WTC11 (cell line): ENCODE measurements around the gene SLC25A20. TPM values are rescaled to one million over a fixed set of nuclear protein-coding genes. Genes with fewer than 3 reads are reported as not detected.
"Not testable (repeated sequence)": the region's sequence is repeated elsewhere in the genome, so short reads cannot be mapped to it uniquely, and the experiment has no call there.

Experiments
- ATAC-seq: fragments of 200-7000 bp; cut with Tn5 transposase; 2 replicates; pipeline ENCODE4 v1.10.0; 2021; ENCODE audit warnings: mild to moderate bottlenecking, moderate library complexity
- CTCF ChIA-PET: fragments of 300-600 bp; sonication (Branson Sonifier 250); formaldehyde crosslinking; loops from one replicate; lab custom pipeline; 2021; ENCODE audit warnings: antibody characterized with exemption; lab: Charles Lee
- POLR2A ChIA-PET: fragments of 350-600 bp; sonication (Branson Sonifier 250); formaldehyde crosslinking; loops from one replicate; lab custom pipeline; 2021; ENCODE audit warnings: antibody characterized with exemption; lab: Charles Lee
- DNase-seq: peaks from one replicate; pipeline ENCODE4 v3.0.0; 2021; ENCODE audit warnings: low spot score
- H3K27ac Mint-ChIP-seq: 2 replicates; pipeline ENCODE4 v1.8.0; 2021; ENCODE audit warnings: mixed read lengths
- H3K27me3 Mint-ChIP-seq: 2 replicates; pipeline ENCODE4 v1.8.0; 2021; ENCODE audit warnings: low read depth, mild to moderate bottlenecking, moderate library complexity, mixed read lengths
- H3K36me3 Mint-ChIP-seq: 2 replicates; pipeline ENCODE4 v1.8.0; 2021; ENCODE audit warnings: mixed read lengths
- H3K4me1 Mint-ChIP-seq: 2 replicates; pipeline ENCODE4 v1.8.0; 2022; ENCODE audit warnings: mixed read lengths
- H3K4me3 Mint-ChIP-seq: 2 replicates; pipeline ENCODE4 v1.8.0; 2021; ENCODE audit warnings: mild to moderate bottlenecking, moderate library complexity, mixed read lengths
- H3K9me3 Mint-ChIP-seq: 2 replicates; pipeline ENCODE4 v1.8.0; 2021; ENCODE audit warnings: mixed read lengths
- CREB1 ChIP-seq: sonication (generic); formaldehyde crosslinking; IDR thresholded peaks from 2 replicates; pipeline ENCODE4 v1.8.0; 2023; ENCODE audit warnings: mild to moderate bottlenecking, missing genetic modification reagents
- ELF4 ChIP-seq: sonication (generic); formaldehyde crosslinking; IDR thresholded peaks from 2 replicates; pipeline ENCODE4 v1.8.1; 2022; ENCODE audit warnings: low read depth, mild to moderate bottlenecking, moderate library complexity, missing genetic modification reagents
- GRHL2 ChIP-seq: fragments of 250-450 bp; sonication (Bioruptor Pico); IDR thresholded peaks from 2 replicates; pipeline ENCODE4 v1.8.0; 2022; ENCODE audit warnings: mild to moderate bottlenecking, moderate library complexity; ENCODE audit not compliant: insufficient replicate concordance, severe bottlenecking
- GTF2I ChIP-seq: fragments of 250-450 bp; sonication (Bioruptor Pico); conservative IDR thresholded peaks from 2 replicates; pipeline ENCODE4 v1.4.0; 2021; ENCODE audit warnings: mild to moderate bottlenecking
- IRF2 ChIP-seq: sonication (generic); formaldehyde crosslinking; IDR thresholded peaks from 2 replicates; pipeline ENCODE4 v1.8.0; 2022; ENCODE audit warnings: low read depth, missing genetic modification reagents, borderline replicate concordance
- KAT7 ChIP-seq: sonication (generic); formaldehyde crosslinking; IDR thresholded peaks from 2 replicates; pipeline ENCODE4 v1.8.1; 2023; ENCODE audit warnings: missing genetic modification reagents, mild to moderate bottlenecking, borderline replicate concordance
- SOX15 ChIP-seq: fragments of 250-450 bp; sonication (Bioruptor Pico); IDR thresholded peaks from 2 replicates; pipeline ENCODE4 v1.9.0; 2021; ENCODE audit warnings: mild to moderate bottlenecking
- SP1 ChIP-seq: sonication (generic); formaldehyde crosslinking; conservative IDR thresholded peaks from 2 replicates; pipeline ENCODE4 v1.8.1; 2022; ENCODE audit warnings: missing genetic modification reagents
- ZNF138 ChIP-seq: sonication (generic); formaldehyde crosslinking; conservative IDR thresholded peaks from 2 replicates; pipeline ENCODE4 v1.8.1; 2022; ENCODE audit warnings: mild to moderate bottlenecking, moderate library complexity, missing genetic modification reagents
- ZNF232 ChIP-seq: sonication (generic); formaldehyde crosslinking; IDR thresholded peaks from 2 replicates; pipeline ENCODE4 v1.8.0; 2022; ENCODE audit warnings: mild to moderate bottlenecking, missing genetic modification reagents
- ZNF416 ChIP-seq: fragments of 250-450 bp; sonication (Bioruptor Pico); IDR thresholded peaks from 2 replicates; pipeline ENCODE4 v1.9.0; 2021; ENCODE audit warnings: mild to moderate bottlenecking, inconsistent platforms
- ZNF423 ChIP-seq: fragments of 250-450 bp; sonication (Bioruptor Pico); IDR thresholded peaks from 2 replicates; pipeline ENCODE4 v2.1.2; 2022; ENCODE audit warnings: mild to moderate bottlenecking, moderate library complexity
- ZNF671 ChIP-seq: fragments of 250-450 bp; sonication (Bioruptor Pico); IDR thresholded peaks from 2 replicates; pipeline ENCODE4 v1.8.0; 2021; ENCODE audit warnings: mild to moderate bottlenecking
- total RNA-seq: library from RNA; stranded (reverse); gene quantifications from 3 replicates; pipeline ENCODE4 v1.2.3, GENCODE V29; 2021
- TF ChIP-seq, protein P1 (sequence below): sonication (generic); formaldehyde crosslinking; IDR thresholded peaks from 2 replicates; pipeline ENCODE4 v1.8.0; 2022; ENCODE audit warnings: mild to moderate bottlenecking, missing genetic modification reagents
- TF ChIP-seq, protein P2 (sequence below): sonication (generic); formaldehyde crosslinking; IDR thresholded peaks from 2 replicates; pipeline ENCODE4 v1.8.1; 2023; ENCODE audit warnings: mild to moderate bottlenecking, moderate library complexity, missing genetic modification reagents
- TF ChIP-seq, protein P3 (sequence below): sonication (generic); formaldehyde crosslinking; IDR thresholded peaks from 2 replicates; pipeline ENCODE4 v1.8.1; 2023; ENCODE audit warnings: mild to moderate bottlenecking, missing genetic modification reagents, borderline replicate concordance
- TF ChIP-seq, protein P4 (sequence below): fragments of 250-450 bp; sonication (Bioruptor Pico); IDR thresholded peaks from 2 replicates; pipeline ENCODE4 v1.9.0; 2021; ENCODE audit warnings: mild to moderate bottlenecking
- TF ChIP-seq, protein P5 (sequence below): sonication (generic); formaldehyde crosslinking; IDR thresholded peaks from 2 replicates; pipeline ENCODE4 v1.8.0; 2022; ENCODE audit warnings: mild to moderate bottlenecking, missing genetic modification reagents
- TF ChIP-seq, protein P6 (sequence below): fragments of 200-600 bp; IDR thresholded peaks from 2 replicates; pipeline ENCODE4 v1.8.0; 2022; ENCODE audit warnings: antibody characterized with exemption

The SLC25A20 gene
- total RNA-seq, 1 experiment from 2014 or later, result 4.9 TPM

DNA sequence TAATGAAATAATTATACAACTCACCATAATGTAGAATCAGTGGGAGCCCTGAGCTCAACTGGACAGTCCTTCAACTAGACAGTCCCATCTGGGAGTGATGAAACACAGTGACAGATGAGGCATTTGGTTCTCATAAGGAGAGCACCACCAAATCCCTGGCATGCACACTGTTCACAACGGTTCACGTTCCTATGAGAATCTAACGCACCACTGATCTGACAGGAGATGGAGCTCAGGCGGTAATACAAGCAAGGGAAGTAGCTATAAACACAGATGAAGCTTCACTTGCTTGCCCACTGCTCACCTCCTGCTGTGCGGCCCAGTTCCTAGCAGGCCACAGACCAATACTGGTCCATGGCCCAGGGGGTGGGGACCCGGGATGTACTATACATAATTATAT lies 68.0 kb downstream of the SLC25A20 start (continued):
- TF ChIP-seq, protein P1, sequence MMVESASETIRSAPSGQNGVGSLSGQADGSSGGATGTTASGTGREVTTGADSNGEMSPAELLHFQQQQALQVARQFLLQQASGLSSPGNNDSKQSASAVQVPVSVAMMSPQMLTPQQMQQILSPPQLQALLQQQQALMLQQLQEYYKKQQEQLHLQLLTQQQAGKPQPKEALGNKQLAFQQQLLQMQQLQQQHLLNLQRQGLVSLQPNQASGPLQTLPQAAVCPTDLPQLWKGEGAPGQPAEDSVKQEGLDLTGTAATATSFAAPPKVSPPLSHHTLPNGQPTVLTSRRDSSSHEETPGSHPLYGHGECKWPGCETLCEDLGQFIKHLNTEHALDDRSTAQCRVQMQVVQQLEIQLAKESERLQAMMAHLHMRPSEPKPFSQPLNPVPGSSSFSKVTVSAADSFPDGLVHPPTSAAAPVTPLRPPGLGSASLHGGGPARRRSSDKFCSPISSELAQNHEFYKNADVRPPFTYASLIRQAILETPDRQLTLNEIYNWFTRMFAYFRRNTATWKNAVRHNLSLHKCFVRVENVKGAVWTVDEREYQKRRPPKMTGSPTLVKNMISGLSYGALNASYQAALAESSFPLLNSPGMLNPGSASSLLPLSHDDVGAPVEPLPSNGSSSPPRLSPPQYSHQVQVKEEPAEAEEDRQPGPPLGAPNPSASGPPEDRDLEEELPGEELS, result no peak
- TF ChIP-seq GTF2I (CRISPR knock-in tag), result no peak
- TF ChIP-seq, protein P2, sequence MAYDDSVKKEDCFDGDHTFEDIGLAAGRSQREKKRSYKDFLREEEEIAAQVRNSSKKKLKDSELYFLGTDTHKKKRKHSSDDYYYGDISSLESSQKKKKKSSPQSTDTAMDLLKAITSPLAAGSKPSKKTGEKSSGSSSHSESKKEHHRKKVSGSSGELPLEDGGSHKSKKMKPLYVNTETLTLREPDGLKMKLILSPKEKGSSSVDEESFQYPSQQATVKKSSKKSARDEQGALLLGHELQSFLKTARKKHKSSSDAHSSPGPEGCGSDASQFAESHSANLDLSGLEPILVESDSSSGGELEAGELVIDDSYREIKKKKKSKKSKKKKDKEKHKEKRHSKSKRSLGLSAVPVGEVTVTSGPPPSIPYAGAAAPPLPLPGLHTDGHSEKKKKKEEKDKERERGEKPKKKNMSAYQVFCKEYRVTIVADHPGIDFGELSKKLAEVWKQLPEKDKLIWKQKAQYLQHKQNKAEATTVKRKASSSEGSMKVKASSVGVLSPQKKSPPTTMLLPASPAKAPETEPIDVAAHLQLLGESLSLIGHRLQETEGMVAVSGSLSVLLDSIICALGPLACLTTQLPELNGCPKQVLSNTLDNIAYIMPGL (CRISPR knock-in tag), result no peak
- TF ChIP-seq ZNF423 (CRISPR knock-in tag), result no peak
- no peak for TF ChIP-seq IRF2 (CRISPR knock-in tag)
- TF ChIP-seq ZNF671, result no peak

DNA sequence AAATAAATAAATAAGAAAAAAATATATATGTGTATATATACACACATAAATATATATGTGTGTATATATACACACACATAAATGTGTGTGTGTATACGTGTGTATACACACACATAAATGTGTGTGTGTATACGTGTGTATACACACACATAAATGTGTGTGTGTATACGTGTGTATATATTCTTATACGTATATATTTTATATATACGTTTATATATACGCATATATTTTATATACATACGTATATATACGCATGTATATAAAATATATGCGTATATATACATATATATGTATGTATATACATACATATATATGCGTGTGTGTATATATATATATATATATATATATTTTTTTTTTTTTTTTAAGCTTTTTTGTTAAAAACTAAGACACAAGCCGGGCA lies 69.2 kb downstream of the SLC25A20 start:
- H3K4me3 Mint-ChIP-seq, POLR2A ChIA-PET, H3K9me3 Mint-ChIP-seq, H3K27ac Mint-ChIP-seq, DNase-seq, H3K27me3 Mint-ChIP-seq, H3K36me3 Mint-ChIP-seq, H3K4me1 Mint-ChIP-seq, ATAC-seq: not testable (repeated sequence)
- CTCF ChIA-PET, result interaction anchor here (1.0 kb wide), 1 partner anchor 90 kb away, joined by 3 read pairs; no protein-coding TSS in a partner anchor

DNA sequence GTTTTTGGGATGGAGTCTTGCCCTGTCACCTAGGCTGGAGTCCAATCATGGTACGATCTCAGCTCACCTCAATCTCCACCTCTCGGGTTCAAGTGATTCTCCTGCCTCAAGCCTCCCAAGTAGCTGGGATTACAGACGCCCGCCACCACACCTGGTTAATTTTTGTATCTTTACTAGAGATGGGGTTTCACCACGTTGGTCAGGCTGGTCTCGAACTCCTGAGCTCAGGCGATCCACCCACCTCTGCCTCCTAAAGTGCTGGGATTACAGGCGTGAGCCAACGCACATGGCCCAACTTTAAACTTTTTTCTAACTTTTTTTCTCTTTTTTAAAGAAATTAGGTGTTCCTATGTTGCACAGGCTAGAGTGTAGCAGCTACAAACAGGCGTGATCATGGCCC lies 70.8 kb downstream of the SLC25A20 start:
- H3K27me3 Mint-ChIP-seq, H3K4me3 Mint-ChIP-seq, H3K27ac Mint-ChIP-seq, ATAC-seq, H3K4me1 Mint-ChIP-seq, H3K9me3 Mint-ChIP-seq, H3K36me3 Mint-ChIP-seq, POLR2A ChIA-PET, DNase-seq: not testable (repeated sequence)
- CTCF ChIA-PET, result interaction anchor here (0.6 to 1.1 kb wide), 3 partner anchors 104 to 192 kb away, joined by 3 to 5 read pairs (median 4); no protein-coding TSS in a partner anchor

DNA sequence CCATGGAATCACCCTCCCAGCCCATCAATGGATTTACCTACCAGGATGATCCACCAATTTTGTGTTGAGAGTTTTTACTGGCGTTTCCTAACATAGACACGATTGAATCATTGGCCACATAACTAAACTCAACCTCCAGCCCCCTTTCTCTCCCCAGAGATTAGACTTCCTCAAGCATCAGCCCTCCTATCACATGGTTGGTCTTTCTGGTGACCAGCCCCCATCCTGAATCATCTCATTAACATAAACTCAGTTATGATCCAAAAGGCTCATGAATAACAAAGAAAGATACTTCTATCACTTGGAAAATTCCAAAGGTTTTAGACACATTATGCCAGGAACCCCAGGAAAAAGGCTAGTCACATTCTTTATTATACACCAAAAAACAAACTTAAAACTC lies 72.2 kb downstream of the SLC25A20 start:
- ATAC-seq, result no peak
- POLR2A ChIA-PET, result no interaction called here
- Mint-ChIP-seq H3K36me3 (no peaks in the 10 kb centered on the region), H3K9me3 (no peaks in the 10 kb centered on the region), H3K27me3 (no peaks in the 10 kb centered on the region), H3K4me1 (0 out of 2 replicates have a peak, but pooled peaks cover 4% of the 10 kb centered on the region), H3K27ac (no peak overlapping the region), H3K4me3 (no peak overlapping the region)
- DNase-seq, result no peak
- CTCF ChIA-PET, result no interaction called here
- TF ChIP-seq ZNF671, result no peak
- TF ChIP-seq KAT7 (CRISPR knock-in tag), result no peak
- TF ChIP-seq ZNF138, result no peak
- TF ChIP-seq, protein P3, sequence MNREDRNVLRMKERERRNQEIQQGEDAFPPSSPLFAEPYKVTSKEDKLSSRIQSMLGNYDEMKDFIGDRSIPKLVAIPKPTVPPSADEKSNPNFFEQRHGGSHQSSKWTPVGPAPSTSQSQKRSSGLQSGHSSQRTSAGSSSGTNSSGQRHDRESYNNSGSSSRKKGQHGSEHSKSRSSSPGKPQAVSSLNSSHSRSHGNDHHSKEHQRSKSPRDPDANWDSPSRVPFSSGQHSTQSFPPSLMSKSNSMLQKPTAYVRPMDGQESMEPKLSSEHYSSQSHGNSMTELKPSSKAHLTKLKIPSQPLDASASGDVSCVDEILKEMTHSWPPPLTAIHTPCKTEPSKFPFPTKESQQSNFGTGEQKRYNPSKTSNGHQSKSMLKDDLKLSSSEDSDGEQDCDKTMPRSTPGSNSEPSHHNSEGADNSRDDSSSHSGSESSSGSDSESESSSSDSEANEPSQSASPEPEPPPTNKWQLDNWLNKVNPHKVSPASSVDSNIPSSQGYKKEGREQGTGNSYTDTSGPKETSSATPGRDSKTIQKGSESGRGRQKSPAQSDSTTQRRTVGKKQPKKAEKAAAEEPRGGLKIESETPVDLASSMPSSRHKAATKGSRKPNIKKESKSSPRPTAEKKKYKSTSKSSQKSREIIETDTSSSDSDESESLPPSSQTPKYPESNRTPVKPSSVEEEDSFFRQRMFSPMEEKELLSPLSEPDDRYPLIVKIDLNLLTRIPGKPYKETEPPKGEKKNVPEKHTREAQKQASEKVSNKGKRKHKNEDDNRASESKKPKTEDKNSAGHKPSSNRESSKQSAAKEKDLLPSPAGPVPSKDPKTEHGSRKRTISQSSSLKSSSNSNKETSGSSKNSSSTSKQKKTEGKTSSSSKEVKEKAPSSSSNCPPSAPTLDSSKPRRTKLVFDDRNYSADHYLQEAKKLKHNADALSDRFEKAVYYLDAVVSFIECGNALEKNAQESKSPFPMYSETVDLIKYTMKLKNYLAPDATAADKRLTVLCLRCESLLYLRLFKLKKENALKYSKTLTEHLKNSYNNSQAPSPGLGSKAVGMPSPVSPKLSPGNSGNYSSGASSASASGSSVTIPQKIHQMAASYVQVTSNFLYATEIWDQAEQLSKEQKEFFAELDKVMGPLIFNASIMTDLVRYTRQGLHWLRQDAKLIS (CRISPR knock-in tag), result no peak
- TF ChIP-seq GRHL2, result no peak
- TF ChIP-seq ZNF423 (CRISPR knock-in tag), result no peak
- no peak for TF ChIP-seq ZNF232 (CRISPR knock-in tag)
- TF ChIP-seq, protein P4, sequence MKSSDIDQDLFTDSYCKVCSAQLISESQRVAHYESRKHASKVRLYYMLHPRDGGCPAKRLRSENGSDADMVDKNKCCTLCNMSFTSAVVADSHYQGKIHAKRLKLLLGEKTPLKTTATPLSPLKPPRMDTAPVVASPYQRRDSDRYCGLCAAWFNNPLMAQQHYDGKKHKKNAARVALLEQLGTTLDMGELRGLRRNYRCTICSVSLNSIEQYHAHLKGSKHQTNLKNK (CRISPR knock-in tag), result no peak
- TF ChIP-seq SOX15, result no peak
- TF ChIP-seq SP1 (CRISPR knock-in tag), result no peak
- TF ChIP-seq ZNF416, result no peak
- TF ChIP-seq, protein P5, sequence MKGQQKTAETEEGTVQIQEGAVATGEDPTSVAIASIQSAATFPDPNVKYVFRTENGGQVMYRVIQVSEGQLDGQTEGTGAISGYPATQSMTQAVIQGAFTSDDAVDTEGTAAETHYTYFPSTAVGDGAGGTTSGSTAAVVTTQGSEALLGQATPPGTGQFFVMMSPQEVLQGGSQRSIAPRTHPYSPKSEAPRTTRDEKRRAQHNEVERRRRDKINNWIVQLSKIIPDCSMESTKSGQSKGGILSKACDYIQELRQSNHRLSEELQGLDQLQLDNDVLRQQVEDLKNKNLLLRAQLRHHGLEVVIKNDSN (CRISPR knock-in tag), result no peak
- TF ChIP-seq ELF4, result no peak
- TF ChIP-seq, protein P6, sequence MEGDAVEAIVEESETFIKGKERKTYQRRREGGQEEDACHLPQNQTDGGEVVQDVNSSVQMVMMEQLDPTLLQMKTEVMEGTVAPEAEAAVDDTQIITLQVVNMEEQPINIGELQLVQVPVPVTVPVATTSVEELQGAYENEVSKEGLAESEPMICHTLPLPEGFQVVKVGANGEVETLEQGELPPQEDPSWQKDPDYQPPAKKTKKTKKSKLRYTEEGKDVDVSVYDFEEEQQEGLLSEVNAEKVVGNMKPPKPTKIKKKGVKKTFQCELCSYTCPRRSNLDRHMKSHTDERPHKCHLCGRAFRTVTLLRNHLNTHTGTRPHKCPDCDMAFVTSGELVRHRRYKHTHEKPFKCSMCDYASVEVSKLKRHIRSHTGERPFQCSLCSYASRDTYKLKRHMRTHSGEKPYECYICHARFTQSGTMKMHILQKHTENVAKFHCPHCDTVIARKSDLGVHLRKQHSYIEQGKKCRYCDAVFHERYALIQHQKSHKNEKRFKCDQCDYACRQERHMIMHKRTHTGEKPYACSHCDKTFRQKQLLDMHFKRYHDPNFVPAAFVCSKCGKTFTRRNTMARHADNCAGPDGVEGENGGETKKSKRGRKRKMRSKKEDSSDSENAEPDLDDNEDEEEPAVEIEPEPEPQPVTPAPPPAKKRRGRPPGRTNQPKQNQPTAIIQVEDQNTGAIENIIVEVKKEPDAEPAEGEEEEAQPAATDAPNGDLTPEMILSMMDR, result no peak
- no peak for TF ChIP-seq CREB1 (CRISPR knock-in tag)
